ENCODE results near the gene ZER1.
"Not testable (repeated sequence)": the region's sequence is repeated elsewhere in the genome, so short reads cannot be mapped to it uniquely, and the experiment has no call there.

Gene ZER1

GRCh38 chr9:128706671-128707381 is 64.9 kb downstream of the ZER1 start:
- H3K4me3 ChIP-seq (ENCODE audit: low read length), result no peak overlapping the region
- H3K36me3 ChIP-seq (ENCODE audit: control insufficient read depth, low read depth, low read length), result peaks cover 5% of the 10 kb centered on the region
- H3K27ac ChIP-seq (ENCODE audit: low read length), result no peak overlapping the region
- no peaks in the 10 kb centered on the region for H3K9me3 ChIP-seq (ENCODE audit: control insufficient read depth, low read depth, low read length)
- no peak overlapping the region for H3K9ac ChIP-seq (ENCODE audit: low read length)
- no peaks in the 10 kb centered on the region for H3K4me1 ChIP-seq (ENCODE audit: control insufficient read depth, low read depth, low read length)
- H3K27me3 ChIP-seq (ENCODE audit: control insufficient read depth, insufficient read depth, low read length), result no peaks in the 10 kb centered on the region

- no peak overlapping the region for H3K9ac ChIP-seq (ENCODE audit: low read length)
- H3K36me3 ChIP-seq (ENCODE audit: control insufficient read depth, low read depth, low read length), result peaks cover 5% of the 10 kb centered on the region
- H3K4me1 ChIP-seq (ENCODE audit: control insufficient read depth, low read depth, low read length), result no peaks in the 10 kb centered on the region
- no peak overlapping the region for H3K4me3 ChIP-seq (ENCODE audit: low read length)
- H3K27me3 ChIP-seq (ENCODE audit: control insufficient read depth, insufficient read depth, low read length), result no peaks in the 10 kb centered on the region
- H3K27ac ChIP-seq (ENCODE audit: low read length), result no peak overlapping the region
- no peaks in the 10 kb centered on the region for H3K9me3 ChIP-seq (ENCODE audit: control insufficient read depth, low read depth, low read length)
Measured at GRCh38 chr9:128706045-128706444, 65.7 kb downstream of the ZER1 start.

DNA sequence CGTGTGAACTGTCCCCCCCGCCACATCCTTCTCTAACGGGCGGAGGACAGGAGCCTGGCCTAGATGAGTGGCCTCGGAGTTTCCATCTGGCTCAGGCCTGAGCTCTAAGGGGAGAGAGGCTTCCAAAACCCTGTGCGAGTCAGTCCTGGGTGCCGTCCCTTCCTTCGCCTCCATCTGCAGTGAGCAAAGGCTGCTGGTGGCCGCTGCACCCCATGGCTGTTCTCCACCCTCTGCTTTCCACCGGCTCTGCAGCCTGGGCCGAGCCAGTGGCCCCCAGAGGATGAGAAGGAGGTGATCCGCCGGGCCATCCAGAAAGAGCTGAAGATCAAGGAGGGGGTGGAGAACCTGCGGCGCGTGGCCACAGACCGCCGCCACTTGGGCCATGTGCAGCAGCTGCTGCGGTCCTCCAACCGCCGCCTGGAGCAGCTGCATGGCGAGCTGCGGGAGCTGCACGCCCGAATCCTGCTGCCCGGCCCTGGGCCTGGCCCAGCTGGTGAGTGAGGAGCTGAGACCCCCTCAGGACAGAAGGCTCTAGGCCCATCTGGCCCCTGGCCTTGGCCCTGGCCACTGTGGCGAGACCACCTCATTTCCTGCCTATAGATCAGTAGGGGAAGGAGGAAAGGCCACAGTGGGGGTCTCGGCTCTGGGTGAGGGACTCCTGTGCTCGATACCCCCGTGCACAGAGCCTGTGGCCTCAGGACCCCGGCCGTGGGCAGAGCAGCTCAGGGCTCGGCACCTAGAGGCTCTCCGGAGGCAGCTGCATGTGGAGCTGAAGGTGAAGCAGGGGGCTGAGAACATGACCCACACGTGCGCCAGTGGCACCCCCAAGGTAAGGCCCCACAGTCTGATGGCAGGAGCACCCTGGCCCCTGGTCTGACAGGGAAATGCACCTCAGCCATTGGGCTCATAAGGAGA is 66.4 kb downstream of the ZER1 start:
- Histone ChIP-seq H3K27me3 (ENCODE audit: control insufficient read depth, insufficient read depth, low read length) (no peaks in the 10 kb centered on the region), H3K4me3 (ENCODE audit: low read length) (no peak overlapping the region), H3K9me3 (ENCODE audit: control insufficient read depth, low read depth, low read length) (no peaks in the 10 kb centered on the region), H3K27ac (ENCODE audit: low read length) (no peak overlapping the region), H3K36me3 (ENCODE audit: control insufficient read depth, low read depth, low read length) (peaks cover 5% of the 10 kb centered on the region), H3K4me1 (ENCODE audit: control insufficient read depth, low read depth, low read length) (no peaks in the 10 kb centered on the region), H3K9ac (ENCODE audit: low read length) (no peak overlapping the region)

DNA sequence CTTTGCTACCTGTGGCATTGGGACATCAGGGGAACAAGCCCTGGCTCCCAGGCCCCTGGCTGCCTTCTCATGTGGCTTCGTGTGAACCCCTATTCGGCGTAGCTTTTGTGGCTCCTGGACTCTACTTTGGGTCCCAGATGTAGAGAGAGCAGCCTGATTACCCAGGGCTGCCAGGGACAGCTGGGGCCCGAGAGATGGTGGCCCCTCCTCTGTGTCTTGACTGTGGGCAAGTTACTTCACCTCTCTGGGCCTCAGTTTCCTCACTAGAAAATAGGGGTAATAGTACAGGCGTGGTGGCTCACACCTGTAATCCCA is 67.4 kb downstream of the ZER1 start:
- no peak overlapping the region for H3K4me3 ChIP-seq (ENCODE audit: low read length)
- no peaks in the 10 kb centered on the region for H3K27me3 ChIP-seq (ENCODE audit: control insufficient read depth, insufficient read depth, low read length)
- H3K9ac ChIP-seq (ENCODE audit: low read length), result no peak overlapping the region
- no peaks in the 10 kb centered on the region for H3K9me3 ChIP-seq (ENCODE audit: control insufficient read depth, low read depth, low read length)
- H3K36me3 ChIP-seq (ENCODE audit: control insufficient read depth, low read depth, low read length), result peaks cover 5% of the 10 kb centered on the region
- no peaks in the 10 kb centered on the region for H3K4me1 ChIP-seq (ENCODE audit: control insufficient read depth, low read depth, low read length)
- H3K27ac ChIP-seq (ENCODE audit: low read length), result no peak overlapping the region

GRCh38 chr9:128703616-128704355 is 67.9 kb downstream of the ZER1 start:
- no peaks in the 10 kb centered on the region for H3K27me3 ChIP-seq (ENCODE audit: control insufficient read depth, insufficient read depth, low read length)
- no peak overlapping the region for H3K27ac ChIP-seq (ENCODE audit: low read length)
- no peaks in the 10 kb centered on the region for H3K9me3 ChIP-seq (ENCODE audit: control insufficient read depth, low read depth, low read length)
- peaks cover 5% of the 10 kb centered on the region for H3K36me3 ChIP-seq (ENCODE audit: control insufficient read depth, low read depth, low read length)
- no peak overlapping the region for H3K9ac ChIP-seq (ENCODE audit: low read length)
- H3K4me3 ChIP-seq (ENCODE audit: low read length), result peak overlapping the region; percentile 66
- no peaks in the 10 kb centered on the region for H3K4me1 ChIP-seq (ENCODE audit: control insufficient read depth, low read depth, low read length)

- peak overlapping the region; percentile 48 for H3K9ac ChIP-seq (ENCODE audit: low read length)
- H3K27ac ChIP-seq (ENCODE audit: low read length), result no peak overlapping the region
- no peaks in the 10 kb centered on the region for H3K4me1 ChIP-seq (ENCODE audit: control insufficient read depth, low read depth, low read length)
Measured at GRCh38 chr9:128702949-128703615, 68.6 kb downstream of the ZER1 start.

GRCh38 chr9:128702445-128702948 is 69.2 kb downstream of the ZER1 start, which contains the start of gene PKN3:
Gene PKN3, plus strand, starts transcription at chr9:128702503. Its CDS starts 413 bp downstream, at chr9:128702916.
- Histone ChIP-seq H3K9ac (ENCODE audit: low read length) (peak within 1 kb of the TSS; percentile 48), H3K9me3 (ENCODE audit: control insufficient read depth, low read depth, low read length) (no peaks in the 10 kb centered on the region), H3K27me3 (ENCODE audit: control insufficient read depth, insufficient read depth, low read length) (no peaks in the 10 kb centered on the region), H3K4me3 (ENCODE audit: low read length) (peak within 1 kb of the TSS; percentile 66), H3K27ac (ENCODE audit: low read length) (no peak within 1 kb of the TSS), H3K36me3 (ENCODE audit: control insufficient read depth, low read depth, low read length) (peaks cover 5% of the 10 kb centered on the region), H3K4me1 (ENCODE audit: control insufficient read depth, low read depth, low read length) (no peaks in the 10 kb centered on the region)

More at GRCh38 chr9:128702949-128703615, 68.6 kb downstream of the ZER1 start:
- Histone ChIP-seq H3K36me3 (ENCODE audit: control insufficient read depth, low read depth, low read length) (peaks cover 5% of the 10 kb centered on the region), H3K4me3 (ENCODE audit: low read length) (peak overlapping the region; percentile 66), H3K9me3 (ENCODE audit: control insufficient read depth, low read depth, low read length) (no peaks in the 10 kb centered on the region), H3K27me3 (ENCODE audit: control insufficient read depth, insufficient read depth, low read length) (no peaks in the 10 kb centered on the region)

DNA sequence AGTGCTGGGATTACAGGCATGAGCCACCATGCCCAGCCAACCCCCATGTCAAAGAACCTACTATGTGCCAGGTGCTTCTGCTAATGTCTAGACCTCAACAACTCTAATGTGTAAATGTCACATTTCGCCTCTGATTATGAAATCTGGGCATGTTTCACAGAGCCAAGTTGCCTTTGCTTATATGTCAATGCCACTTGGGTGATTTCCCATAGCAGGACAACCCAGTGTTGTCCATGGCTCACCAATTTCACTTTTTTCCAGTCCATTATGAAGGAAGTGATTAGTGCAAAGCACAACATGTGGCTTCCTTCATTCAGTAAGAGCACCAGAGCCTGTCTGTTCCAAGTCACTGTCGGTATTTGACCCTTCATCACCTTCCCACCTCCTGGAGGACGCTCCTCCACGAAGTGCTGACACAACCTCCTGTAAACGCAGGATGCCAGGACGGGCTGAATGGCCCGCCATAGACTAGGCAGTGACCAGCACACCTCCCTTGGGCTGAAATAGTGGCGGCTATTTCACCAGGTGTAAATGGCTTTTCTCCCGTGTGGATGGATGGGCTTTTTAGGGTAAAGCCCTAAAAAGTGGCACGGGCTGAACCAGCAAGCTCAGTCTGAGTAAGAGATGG is 70.4 kb downstream of the ZER1 start:
- no peaks in the 10 kb centered on the region for H3K9me3 ChIP-seq (ENCODE audit: control insufficient read depth, low read depth, low read length)
- H3K4me1 ChIP-seq (ENCODE audit: control insufficient read depth, low read depth, low read length), result no peaks in the 10 kb centered on the region
- no peak overlapping the region for H3K9ac ChIP-seq (ENCODE audit: low read length)
- no peaks in the 10 kb centered on the region for H3K27me3 ChIP-seq (ENCODE audit: control insufficient read depth, insufficient read depth, low read length)
- H3K36me3 ChIP-seq (ENCODE audit: control insufficient read depth, low read depth, low read length), result peaks cover 11% of the 10 kb centered on the region
- no peak overlapping the region for H3K27ac ChIP-seq (ENCODE audit: low read length)
- H3K4me3 ChIP-seq (ENCODE audit: low read length), result no peak overlapping the region

DNA sequence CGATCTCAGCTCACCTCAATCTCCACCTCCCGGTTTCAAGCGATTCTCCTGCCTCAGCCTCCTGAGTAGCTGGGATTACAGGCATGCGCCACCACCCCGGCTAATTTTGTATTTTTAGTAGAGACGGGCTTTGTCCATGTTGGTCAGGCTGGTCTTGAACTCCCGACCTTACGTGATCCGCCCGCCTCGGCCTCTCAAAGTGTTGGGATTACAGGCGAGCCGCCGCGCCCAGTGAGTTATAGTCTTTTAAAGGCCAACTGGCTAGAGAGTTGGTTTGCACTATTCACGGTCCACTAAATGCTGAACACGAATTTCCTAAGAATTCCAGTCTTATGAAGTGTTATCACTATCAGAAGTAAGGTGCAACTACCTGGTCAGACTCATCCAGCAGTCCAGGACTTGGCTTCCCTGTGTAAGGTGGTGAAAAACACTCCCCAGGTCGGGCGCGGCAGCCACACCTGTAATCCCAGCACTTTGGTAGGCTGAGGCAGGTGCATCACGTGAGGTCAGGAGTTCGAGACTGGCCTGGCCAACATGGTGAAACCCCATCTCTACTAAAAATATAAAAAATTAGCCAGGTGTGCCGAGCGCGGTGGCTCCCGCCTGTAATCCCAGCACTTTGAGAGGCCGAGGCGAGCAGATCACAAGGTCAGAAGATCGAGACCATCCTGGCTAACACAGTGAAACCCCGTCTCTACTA is 72.5 kb downstream of the ZER1 start:
- H3K9ac ChIP-seq (ENCODE audit: low read length), result not testable (repeated sequence)

DNA sequence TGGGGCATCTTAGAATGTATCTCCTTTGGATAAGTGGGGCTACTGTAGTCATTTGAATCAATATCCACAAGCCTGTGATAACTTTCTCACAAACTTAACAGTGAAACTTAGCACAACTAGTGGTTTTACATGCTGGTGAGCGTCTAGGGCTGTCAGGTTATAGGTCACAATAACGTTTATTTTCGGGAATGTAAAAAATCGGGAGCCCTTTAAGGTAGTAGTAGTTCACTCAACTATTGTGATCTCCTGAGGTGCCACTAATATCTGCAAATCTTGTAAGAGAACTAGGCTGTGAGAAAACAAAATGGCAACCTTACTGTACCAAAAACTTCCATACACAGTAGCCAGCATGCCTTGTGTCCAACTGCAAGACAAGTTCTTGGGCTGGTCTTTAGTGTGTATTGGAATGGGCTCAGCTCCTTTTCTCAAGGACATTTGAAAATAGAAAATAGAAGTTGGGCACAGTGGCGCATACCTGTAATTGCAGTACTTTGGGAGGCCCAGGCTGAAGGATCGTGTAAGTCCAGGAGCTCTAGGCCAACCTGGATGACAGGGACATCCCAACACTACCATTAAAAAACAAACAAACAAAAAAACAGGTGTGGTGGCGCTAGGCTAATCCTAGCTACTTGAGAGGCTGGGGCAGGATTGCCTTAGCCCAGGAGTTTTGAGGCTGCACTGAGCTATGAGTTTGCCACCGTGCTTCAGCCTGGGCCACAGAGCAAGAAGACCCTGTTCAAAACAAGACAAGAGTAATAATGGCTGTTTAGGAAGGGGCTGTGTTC is 74.6 kb downstream of the ZER1 start:
- H3K4me3 ChIP-seq (ENCODE audit: low read length), result no peak overlapping the region
- H3K36me3 ChIP-seq (ENCODE audit: control insufficient read depth, low read depth, low read length), result peaks cover 43% of the 10 kb centered on the region

More for the DNA sequence above, 72.5 kb downstream of the ZER1 start:
- not testable (repeated sequence) for H3K9me3 ChIP-seq (ENCODE audit: control insufficient read depth, low read depth, low read length); H3K27ac ChIP-seq (ENCODE audit: low read length); H3K27me3 ChIP-seq (ENCODE audit: control insufficient read depth, insufficient read depth, low read length); H3K4me3 ChIP-seq (ENCODE audit: low read length); H3K4me1 ChIP-seq (ENCODE audit: control insufficient read depth, low read depth, low read length)
- H3K36me3 ChIP-seq (ENCODE audit: control insufficient read depth, low read depth, low read length), result peaks cover 21% of the 10 kb centered on the region

More for the DNA sequence above, 74.6 kb downstream of the ZER1 start:
- H3K4me1 ChIP-seq (ENCODE audit: control insufficient read depth, low read depth, low read length), result no peaks in the 10 kb centered on the region
- no peak overlapping the region for H3K27ac ChIP-seq (ENCODE audit: low read length)
- H3K27me3 ChIP-seq (ENCODE audit: control insufficient read depth, insufficient read depth, low read length), result no peaks in the 10 kb centered on the region
- H3K9me3 ChIP-seq (ENCODE audit: control insufficient read depth, low read depth, low read length), result no peaks in the 10 kb centered on the region
- H3K9ac ChIP-seq (ENCODE audit: low read length), result no peak overlapping the region
